OCI-LY1 (cell line): ENCODE data around the gene SEC11A.

ENCODE experiments used
- H2AFZ ChIP-seq: fragments of 200-600 bp; sonication (generic), shearing (Covaris generic); 2 replicates; pipeline ENCODE4 v1.6.0; 2014; ENCODE audit warnings: antibody characterized with exemption, mild to moderate bottlenecking, low read length
- H3F3A ChIP-seq: fragments of 200-600 bp; sonication (generic), shearing (Covaris generic); 2 replicates; pipeline ENCODE4 v1.6.0; 2014; ENCODE audit warnings: mild to moderate bottlenecking, antibody characterized with exemption, low read length, moderate library complexity; ENCODE audit not compliant: insufficient read depth
- H3K27ac ChIP-seq: fragments of 200-600 bp; sonication (generic); 2 replicates; pipeline ENCODE4 v1.5.1; 2014; ENCODE audit warnings: low read length, mixed run types, mild to moderate bottlenecking, low read depth; ENCODE audit not compliant: poor library complexity, severe bottlenecking
- H3K27me3 ChIP-seq: fragments of 200-600 bp; sonication (generic); 2 replicates; pipeline ENCODE4 v1.6.0; 2014; ENCODE audit warnings: antibody characterized with exemption, mild to moderate bottlenecking, low read length, moderate library complexity; ENCODE audit not compliant: insufficient read depth
- H3K36me3 ChIP-seq: fragments of 200-600 bp; sonication (generic); 2 replicates; pipeline ENCODE4 v1.6.1; 2014; ENCODE audit warnings: mild to moderate bottlenecking, antibody characterized with exemption, low read length, moderate library complexity, mixed read lengths; ENCODE audit not compliant: insufficient read depth
- H3K4me1 ChIP-seq: fragments of 200-600 bp; sonication (generic); 2 replicates; pipeline ENCODE4 v1.5.1; 2014; ENCODE audit warnings: mild to moderate bottlenecking, low read length, moderate library complexity; ENCODE audit not compliant: insufficient read depth, severe bottlenecking
- H3K4me2 ChIP-seq: fragments of 200-600 bp; sonication (generic), shearing (Covaris generic); 2 replicates; pipeline ENCODE4 v1.6.1; 2014; ENCODE audit warnings: low read length
- H3K4me3 ChIP-seq: fragments of 200-600 bp; sonication (generic); 2 replicates; pipeline ENCODE4 v1.5.1; 2014; ENCODE audit warnings: low read length, low read depth, mild to moderate bottlenecking, mixed read lengths; ENCODE audit not compliant: poor library complexity, severe bottlenecking
- H3K79me2 ChIP-seq: fragments of 200-600 bp; shearing (Covaris generic); 2 replicates; pipeline ENCODE4 v1.6.1; 2016; ENCODE audit warnings: mixed run types, low read length, mixed read lengths; ENCODE audit not compliant: insufficient read depth
- H3K9ac ChIP-seq: fragments of 200-600 bp; sonication (generic), shearing (Covaris generic); 2 replicates; pipeline ENCODE4 v1.6.1; 2014; ENCODE audit warnings: mild to moderate bottlenecking, low read length, mixed read lengths
- H3K9me2 ChIP-seq: fragments of 200-600 bp; sonication (generic), shearing (Covaris generic); 2 replicates; pipeline ENCODE4 v1.6.1; 2014; ENCODE audit warnings: low read depth, mild to moderate bottlenecking, low read length, mixed read lengths
- H3K9me3 ChIP-seq: fragments of 200-600 bp; shearing (Covaris generic); 2 replicates; pipeline ENCODE4 v1.6.1; 2014; ENCODE audit warnings: low read length, mixed read lengths
- H4K20me1 ChIP-seq: fragments of 200-600 bp; sonication (generic), shearing (Covaris generic); 2 replicates; pipeline ENCODE4 v1.6.0; 2016; ENCODE audit warnings: mild to moderate bottlenecking, low read length; ENCODE audit not compliant: insufficient read depth
- EZH2 ChIP-seq: fragments of 200-600 bp; sonication (generic), shearing (Covaris generic); IDR thresholded peaks from 2 replicates; pipeline ENCODE4 v1.8.0; 2017; ENCODE audit warnings: borderline replicate concordance, mixed run types, mild to moderate bottlenecking, antibody characterized with exemption, low read length, moderate library complexity, mixed read lengths
- TF ChIP-seq, protein P1 (sequence below): fragments of 200-600 bp; sonication (generic), shearing (Covaris generic); IDR thresholded peaks from 2 replicates; pipeline ENCODE4 v1.5.1; 2017; ENCODE audit warnings: mild to moderate bottlenecking, antibody characterized with exemption, low read length, moderate library complexity, mixed read lengths

SEC11A gene

DNA sequence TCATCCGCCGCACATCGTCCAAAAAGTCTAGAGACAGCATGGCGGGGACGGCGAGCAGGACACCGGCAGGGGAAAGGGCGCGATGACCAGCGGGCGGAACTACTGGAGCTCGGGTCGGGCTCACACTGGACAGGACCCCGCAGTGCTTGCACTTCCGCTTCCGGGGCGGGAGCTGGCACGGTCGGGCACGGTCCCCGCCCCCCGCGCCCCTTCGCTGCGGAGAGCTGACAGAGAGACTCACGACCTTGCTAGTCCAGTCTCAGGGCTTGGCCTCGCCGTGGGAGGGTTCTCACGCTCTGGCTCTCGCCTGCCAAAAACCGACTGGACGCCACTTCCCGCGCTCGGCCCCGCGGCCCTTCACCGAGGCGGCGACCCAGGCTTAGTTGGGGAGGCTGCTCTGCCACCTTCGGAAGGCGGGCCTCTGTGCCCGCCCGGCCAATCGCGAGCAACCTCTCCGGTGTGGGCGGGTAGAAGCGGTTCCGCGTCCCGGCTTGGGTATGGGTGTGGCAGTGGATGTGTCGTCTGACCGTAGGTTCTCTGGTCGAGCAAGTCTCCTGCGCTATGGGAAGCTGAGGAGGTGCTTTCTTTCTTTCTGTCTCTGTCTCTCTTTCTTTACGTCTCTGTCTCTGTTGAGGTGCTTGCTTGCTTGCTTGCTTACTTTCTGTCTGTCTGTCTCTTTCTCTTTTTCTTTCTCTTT is at the start of gene SEC11A:
Gene SEC11A, minus strand, starts transcription at position 104 of the 697 bp plus-strand sequence. Its CDS starts 64 bp downstream, at position 40.
- no peaks in the 10 kb centered on the region for H3K27me3 ChIP-seq
- H3K9me2 ChIP-seq = no peaks in the 10 kb centered on the region
- no peaks in the 10 kb centered on the region for H3F3A ChIP-seq
- peaks cover 24% of the 10 kb centered on the region for H3K4me1 ChIP-seq
- H3K36me3 ChIP-seq = peaks cover 4% of the 10 kb centered on the region; the same call in 1 of the 2 replicates
- H3K27ac ChIP-seq = peak within 1 kb of the TSS; percentile 47
- peak within 1 kb of the TSS; percentile 71 for H3K4me2 ChIP-seq
- no peaks in the 10 kb centered on the region for H4K20me1 ChIP-seq
- H2AFZ ChIP-seq = no peak within 1 kb of the TSS
- TF ChIP-seq, protein P1, sequence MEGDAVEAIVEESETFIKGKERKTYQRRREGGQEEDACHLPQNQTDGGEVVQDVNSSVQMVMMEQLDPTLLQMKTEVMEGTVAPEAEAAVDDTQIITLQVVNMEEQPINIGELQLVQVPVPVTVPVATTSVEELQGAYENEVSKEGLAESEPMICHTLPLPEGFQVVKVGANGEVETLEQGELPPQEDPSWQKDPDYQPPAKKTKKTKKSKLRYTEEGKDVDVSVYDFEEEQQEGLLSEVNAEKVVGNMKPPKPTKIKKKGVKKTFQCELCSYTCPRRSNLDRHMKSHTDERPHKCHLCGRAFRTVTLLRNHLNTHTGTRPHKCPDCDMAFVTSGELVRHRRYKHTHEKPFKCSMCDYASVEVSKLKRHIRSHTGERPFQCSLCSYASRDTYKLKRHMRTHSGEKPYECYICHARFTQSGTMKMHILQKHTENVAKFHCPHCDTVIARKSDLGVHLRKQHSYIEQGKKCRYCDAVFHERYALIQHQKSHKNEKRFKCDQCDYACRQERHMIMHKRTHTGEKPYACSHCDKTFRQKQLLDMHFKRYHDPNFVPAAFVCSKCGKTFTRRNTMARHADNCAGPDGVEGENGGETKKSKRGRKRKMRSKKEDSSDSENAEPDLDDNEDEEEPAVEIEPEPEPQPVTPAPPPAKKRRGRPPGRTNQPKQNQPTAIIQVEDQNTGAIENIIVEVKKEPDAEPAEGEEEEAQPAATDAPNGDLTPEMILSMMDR = no peak
- H3K9me3 ChIP-seq = no peaks in the 10 kb centered on the region
- H3K4me3 ChIP-seq = peak within 1 kb of the TSS; percentile 80
- peak within 1 kb of the TSS; percentile 80 for H3K9ac ChIP-seq
- peaks cover 36% of the 10 kb centered on the region for H3K79me2 ChIP-seq

DNA sequence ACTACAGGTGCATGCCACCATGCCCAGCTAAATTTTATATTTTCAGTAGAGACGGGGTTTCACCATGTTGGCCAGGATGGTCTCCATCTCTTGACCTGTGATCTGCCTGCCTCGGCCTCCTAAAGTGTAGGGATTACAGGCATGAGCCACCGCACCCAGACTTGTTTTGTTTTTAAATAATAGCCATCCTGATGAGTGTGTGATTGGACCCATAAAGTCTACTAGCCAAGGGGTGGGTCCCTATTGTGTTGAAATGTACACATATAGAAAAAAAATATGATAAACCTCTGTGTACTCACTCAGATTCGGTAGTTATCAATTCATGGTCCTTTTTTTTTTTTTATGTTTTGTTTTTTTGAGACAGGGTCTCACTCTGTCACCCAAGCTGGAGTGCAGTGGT is 49.7 kb upstream of the SEC11A start:
- Histone ChIP-seq H3K9me3 (no peaks in the 10 kb centered on the region), H3K36me3 (peaks cover 42% of the 10 kb centered on the region)

DNA sequence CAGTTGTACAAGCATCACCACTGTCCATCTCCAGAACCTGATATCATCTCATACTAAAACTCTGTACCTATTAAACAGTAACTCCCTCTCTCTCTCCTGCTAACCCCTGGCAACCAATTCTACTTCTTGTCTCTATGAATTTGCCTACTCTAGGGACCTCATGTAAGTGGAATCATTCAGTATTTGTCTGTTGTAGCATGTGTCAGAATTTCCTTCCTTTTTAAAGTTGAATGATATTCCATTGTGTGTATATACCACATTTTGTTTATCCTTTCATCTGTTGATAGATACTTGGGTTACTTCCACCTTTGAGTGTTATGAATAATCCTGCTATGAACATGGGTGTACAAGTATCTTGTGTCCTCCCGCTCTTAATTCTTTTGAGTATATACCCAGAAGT is 49.0 kb upstream of the SEC11A start:
- H2AFZ ChIP-seq = no peak overlapping the region
- H3K27me3 ChIP-seq = no peaks in the 10 kb centered on the region
- H4K20me1 ChIP-seq = no peaks in the 10 kb centered on the region
- peaks cover 20% of the 10 kb centered on the region for H3K4me1 ChIP-seq
- peaks cover 53% of the 10 kb centered on the region for H3K79me2 ChIP-seq
- no peak overlapping the region for H3K9ac ChIP-seq
- TF ChIP-seq, protein P1 = no peak
- no peak for TF ChIP-seq EZH2
- H3K9me2 ChIP-seq = no peaks in the 10 kb centered on the region
- H3K4me3 ChIP-seq = no peak overlapping the region
- H3F3A ChIP-seq = no peaks in the 10 kb centered on the region
- peaks cover 42% of the 10 kb centered on the region for H3K36me3 ChIP-seq
- no peaks in the 10 kb centered on the region for H3K9me3 ChIP-seq
- no peak overlapping the region for H3K4me2 ChIP-seq
- no peak overlapping the region for H3K27ac ChIP-seq

More for the DNA sequence above, 49.7 kb upstream of the SEC11A start:
- H3K27ac ChIP-seq = no peak overlapping the region
- H4K20me1 ChIP-seq = no peaks in the 10 kb centered on the region
- TF ChIP-seq EZH2 = no peak
- TF ChIP-seq, protein P1 = no peak
- no peak overlapping the region for H2AFZ ChIP-seq
- H3K79me2 ChIP-seq = peaks cover 46% of the 10 kb centered on the region
- peaks cover 13% of the 10 kb centered on the region for H3K4me1 ChIP-seq
- no peaks in the 10 kb centered on the region for H3K27me3 ChIP-seq
- no peak overlapping the region for H3K4me2 ChIP-seq
- H3K9me2 ChIP-seq = no peaks in the 10 kb centered on the region
- no peak overlapping the region for H3K4me3 ChIP-seq
- H3F3A ChIP-seq = no peaks in the 10 kb centered on the region
- no peak overlapping the region for H3K9ac ChIP-seq
